Astrocyte (in vitro differentiated cells and primary cell): ENCODE results near the gene EBLN2.

Source experiments
- CTCF ChIP-seq: IDR thresholded peaks from 2 replicates; pipeline ENCODE4 v1.5.1; 2011; ENCODE audit warnings: low read depth, mild to moderate bottlenecking, inconsistent platforms, low read length, moderate library complexity; ENCODE audit not compliant: insufficient read depth
- EZH2 ChIP-seq: IDR thresholded peaks from 2 replicates; pipeline ENCODE4 v1.6.1; 2012; ENCODE audit warnings: mild to moderate bottlenecking, low read length, inconsistent platforms; ENCODE audit not compliant: insufficient read depth

GRCh38 chr3:73110530-73110929 lies 49.1 kb downstream of the EBLN2 start:
- TF ChIP-seq CTCF, result no peak
- TF ChIP-seq EZH2, result no peak
